ENCODE data around the gene USP14.
A peak's percentile ranks its signal among the peaks of the same experiment; 100 is the strongest.
"Not testable (repeated sequence)": the region's sequence is repeated elsewhere in the genome, so short reads cannot be mapped to it uniquely, and the experiment has no call there.

The USP14 gene

DNA sequence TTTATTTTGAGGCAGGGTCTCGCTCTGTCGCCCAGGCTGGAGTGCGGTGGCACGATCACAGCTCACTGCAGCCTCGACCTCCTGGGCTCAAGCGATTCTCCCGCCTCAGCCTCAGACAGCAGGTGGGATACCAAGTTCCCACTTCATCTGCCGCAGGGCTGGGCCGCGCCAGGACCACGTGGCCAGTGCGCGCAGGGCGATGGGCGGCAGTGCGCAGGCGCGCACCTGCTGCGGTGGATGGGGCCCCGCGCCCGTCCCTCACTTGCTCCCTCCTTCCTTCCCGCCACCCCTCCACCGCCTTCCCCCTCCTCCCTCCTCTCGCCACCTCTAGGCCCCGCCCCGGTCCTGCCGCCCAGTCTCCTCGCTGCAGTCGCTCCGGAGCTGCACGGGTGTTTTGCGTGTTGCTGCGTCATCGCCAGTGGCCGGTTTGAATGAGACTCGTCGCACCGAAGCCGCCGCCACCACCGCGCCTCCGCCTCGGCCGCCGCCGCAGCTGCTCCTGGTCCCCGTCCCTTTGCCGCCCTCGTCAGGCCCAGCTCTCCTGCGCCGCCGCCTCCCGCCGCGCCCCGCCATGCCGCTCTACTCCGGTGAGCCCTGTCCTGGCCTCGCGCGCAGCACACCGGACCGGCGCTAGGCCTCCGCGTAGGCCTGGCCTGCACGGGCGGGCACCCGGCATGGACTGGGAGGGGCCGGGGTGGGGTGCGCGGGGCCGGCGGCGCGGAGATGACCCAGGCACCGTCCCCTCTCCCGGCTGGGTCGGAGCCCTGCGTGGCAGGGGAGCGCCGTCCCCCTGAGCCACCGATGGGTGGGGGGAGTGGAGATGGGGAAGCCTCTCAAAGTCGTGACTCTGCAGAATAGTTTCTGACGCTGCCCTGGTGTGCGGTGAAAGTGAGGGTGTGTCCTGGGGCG lies at the start of gene USP14:
Gene USP14, plus strand, starts transcription at position 430 of the 909 bp plus-strand sequence. Its CDS starts 142 bp downstream, at position 572.
- peak; percentile 91 for DNase-seq (ENCODE audit: low read depth)

DNA sequence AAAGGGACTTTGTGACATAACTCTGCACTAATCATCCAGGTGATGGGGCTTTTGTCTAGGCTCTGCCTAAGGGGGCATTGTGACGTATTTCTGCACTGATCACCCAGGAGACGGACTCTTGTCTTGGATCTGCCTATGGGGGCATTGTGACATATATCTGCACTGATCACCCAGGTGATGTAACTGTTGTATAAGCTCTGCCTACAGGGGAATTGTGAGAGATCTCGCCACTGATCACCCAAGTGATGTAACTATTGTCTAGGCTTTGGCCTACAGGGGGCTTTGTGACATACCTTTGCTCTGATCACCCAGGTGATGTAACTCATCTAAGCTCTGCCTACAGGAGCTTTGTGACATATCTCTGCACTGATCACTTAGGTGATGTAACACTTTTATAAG lies 49.7 kb upstream of the USP14 start:
- not testable (repeated sequence) for DNase-seq (ENCODE audit: low read depth)

DNA sequence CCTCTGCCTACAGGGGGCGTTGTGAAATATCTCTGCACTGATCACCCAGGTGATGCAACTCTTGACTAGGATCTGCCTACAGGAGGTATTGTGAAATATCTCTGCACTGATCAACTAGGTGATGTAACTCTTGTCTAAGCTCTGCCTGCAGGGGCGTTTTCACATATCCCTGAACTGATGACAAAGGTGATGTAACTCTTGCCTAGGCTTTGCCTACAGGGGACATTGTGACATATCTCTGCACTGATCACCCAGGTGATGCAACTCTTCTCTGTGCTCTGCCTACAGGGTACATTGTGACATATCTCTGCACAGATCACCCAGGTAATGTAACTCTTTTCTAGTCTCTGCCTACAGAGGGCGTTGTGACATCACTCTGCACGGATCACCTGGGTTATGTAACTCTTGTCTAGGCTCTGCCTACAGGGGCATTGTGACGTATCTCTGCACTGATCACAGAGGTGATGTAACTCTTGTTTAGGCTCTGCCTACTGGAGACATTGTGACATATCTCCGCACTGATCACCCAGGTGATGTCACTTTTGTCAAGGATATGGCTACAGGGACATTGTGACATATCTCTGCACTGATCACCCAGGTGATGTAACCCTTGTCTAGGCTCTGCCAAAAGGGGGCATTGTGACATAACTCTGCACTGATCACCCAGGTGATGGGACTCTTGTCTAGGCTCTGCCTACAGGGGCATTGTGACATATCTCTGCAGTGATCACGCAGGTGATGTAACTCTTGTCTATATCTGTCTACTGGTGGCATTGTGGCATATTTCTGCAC lies 49.0 kb upstream of the USP14 start:
- DNase-seq (ENCODE audit: low read depth), result not testable (repeated sequence)

DNA sequence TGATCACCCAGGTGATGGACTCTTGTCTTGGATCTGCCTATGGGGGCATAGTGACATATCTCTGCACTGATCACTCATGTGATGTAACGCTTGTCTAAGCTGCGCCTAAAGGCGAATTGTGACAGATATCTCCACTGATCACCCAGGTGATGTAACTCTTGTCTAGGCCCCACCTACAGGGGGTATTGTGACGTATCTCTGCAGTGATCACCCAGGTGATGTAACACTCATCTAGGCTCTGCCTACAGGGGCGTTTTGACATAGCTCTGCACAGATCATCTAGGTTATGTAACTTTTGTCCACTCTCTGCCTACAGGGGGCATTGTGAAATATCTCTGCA lies 48.5 kb upstream of the USP14 start:
- DNase-seq (ENCODE audit: low read depth), result not testable (repeated sequence)

DNA sequence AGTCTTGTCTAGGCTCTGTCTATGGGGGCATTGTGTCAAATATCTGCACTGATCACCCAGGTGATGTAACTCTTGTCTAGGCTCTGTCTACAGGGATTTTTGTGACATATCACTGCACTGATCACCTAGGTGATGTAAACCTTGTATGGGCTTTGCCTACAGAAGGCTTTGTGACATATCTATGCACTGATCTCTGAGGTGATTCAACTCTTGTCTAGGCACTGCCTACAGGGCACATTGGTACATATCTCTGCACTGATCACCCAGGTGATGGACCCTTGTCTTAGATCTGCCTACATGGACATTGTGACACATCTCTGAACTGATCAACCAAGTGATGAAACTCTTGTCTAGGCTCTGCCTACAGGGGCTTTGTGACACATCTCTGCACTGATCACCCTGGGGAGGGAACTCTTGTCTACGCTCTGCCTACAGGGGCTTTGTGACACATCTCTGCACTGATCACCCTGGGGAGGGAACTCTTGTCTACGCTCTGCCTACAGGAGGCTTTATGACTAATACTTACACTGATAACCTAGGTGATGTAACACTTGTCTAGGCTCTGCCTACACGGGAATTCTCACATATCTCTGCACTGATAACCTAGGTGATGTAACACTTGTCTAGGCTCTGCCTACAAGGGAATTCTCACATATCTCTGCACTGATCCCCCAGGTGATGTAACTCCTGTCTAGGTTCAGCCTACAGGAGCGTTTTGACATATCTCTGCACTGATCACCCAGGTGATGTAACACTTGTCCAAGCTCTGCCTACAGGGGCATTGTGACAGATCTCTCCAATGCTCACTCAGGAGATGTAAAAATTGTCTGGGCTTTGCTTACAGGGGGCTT lies 47.8 kb upstream of the USP14 start:
- DNase-seq (ENCODE audit: low read depth), result not testable (repeated sequence)

DNA sequence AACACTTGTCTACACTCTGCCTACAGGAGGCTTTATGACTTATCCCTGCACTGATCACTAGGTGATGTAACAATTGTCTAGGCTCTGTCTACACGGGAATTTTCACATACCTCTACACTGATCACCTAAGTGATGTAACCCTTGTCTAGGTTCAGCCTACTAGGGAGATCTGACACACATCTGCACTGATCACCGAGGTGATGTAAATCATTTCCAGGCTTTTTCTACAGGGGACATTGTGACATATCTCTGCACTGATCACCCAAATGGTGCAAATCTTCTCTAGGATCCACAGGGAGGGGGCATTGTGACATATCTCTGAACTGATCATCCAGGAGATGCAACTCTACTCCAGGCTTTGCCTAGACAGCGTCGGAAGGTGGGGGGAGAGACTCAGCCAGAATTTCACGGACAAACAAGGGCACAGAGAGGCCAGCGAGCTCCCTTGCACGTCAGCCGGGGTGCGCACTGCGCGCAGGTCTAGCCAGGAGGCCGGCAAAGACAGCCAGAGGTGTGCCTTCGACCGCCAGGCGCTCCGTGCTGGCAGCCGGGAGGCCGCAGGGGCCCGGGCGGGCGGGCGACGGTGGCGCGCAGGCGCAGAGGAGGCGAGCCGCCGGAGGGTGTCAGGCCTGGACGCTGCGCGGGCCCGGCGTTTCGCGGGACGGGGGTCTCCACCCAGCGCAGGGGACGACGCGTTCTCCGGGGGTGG lies 46.9 kb upstream of the USP14 start:
- DNase-seq (ENCODE audit: low read depth), result peak; percentile 58

DNA sequence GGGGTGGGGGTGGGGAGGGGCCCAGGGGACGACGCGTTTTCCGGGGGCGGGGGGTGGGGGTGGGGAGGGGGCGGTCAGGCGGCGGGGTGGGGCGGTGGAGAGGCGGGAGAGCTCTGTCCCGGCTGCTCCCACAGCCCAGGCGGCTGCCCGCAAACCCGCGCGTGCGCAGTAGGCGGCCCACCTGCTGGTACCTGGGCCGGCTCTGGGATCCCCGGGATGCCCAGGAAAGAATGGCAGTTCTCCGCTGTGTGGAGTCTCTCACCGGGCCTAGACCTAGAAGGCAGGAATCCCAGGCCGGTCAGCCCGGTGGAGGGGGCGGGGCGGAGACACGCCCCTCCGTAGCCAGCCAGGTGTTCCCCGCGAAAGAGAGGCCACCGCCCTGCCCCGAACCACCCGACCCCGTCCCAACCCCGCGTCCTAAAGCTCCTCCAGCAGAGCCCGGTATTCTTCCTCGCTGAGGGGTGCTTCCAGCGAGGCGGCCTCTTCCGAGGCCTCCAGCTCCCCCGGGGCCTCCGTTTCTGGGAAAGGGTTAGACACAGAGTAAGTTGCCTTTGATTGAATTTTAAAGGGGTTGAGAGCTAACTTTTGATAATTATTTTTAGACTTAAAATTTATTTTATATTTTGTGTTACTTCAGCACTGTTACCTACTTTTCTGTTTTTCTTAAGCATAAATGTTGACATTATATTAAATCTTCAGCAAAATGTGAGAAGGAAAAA lies 46.2 kb upstream of the USP14 start:
- not testable (repeated sequence) for DNase-seq (ENCODE audit: low read depth)

DNA sequence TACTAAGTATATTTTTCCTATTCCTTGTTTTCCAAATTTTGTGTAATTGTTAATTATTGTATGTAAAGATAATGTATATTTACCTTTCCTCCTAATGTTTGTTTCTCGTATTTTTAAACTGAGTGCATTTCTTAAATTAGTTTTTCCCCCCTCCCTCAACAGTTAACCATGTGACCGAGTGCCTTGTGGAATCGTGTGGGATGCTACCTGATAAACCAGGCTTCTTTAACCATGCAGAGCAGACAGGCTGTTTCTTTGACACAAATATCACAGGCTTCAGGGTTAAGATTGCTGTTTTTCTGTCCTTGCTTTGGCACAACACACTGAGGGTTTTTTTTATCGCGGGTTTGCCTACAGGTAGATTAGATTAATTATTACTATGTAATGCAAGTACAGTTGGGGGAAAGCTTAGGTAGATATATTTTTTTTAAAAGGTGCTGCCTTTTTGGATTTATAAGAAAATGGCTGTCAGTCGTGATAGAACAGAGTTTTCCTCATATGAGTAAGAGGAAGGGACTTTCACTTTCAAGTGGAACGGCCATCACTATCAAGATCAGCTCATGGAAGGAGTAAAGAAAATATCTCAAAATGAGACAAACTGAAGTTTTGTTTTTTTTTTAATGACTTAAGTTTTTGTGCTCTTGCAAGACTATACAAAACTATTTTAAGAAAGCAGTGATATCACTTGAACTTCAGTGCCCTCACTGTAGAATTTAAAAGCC lies 37.7 kb upstream of the USP14 start:
- DNase-seq (ENCODE audit: low read depth), result not testable (repeated sequence)

DNA sequence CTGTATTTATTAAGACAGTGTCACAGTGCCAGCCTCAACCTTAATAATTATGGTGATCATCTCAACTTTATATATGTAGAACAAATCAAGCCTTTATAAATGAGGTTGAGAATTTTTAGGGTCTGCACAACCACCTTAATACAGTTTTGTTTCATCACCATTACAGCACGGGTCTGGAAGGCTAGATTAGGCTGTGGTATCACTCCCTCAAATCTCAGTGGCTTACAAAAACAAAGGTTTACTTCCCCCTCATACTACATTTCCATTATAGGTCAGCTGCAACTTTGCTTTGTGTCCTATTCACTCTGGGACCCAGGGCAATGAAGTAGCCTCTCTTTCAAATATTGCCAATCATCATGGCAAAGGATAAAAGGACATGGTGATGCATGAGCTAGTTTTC lies 23.3 kb upstream of the USP14 start:
- DNase-seq (ENCODE audit: low read depth), result no peak

DNA sequence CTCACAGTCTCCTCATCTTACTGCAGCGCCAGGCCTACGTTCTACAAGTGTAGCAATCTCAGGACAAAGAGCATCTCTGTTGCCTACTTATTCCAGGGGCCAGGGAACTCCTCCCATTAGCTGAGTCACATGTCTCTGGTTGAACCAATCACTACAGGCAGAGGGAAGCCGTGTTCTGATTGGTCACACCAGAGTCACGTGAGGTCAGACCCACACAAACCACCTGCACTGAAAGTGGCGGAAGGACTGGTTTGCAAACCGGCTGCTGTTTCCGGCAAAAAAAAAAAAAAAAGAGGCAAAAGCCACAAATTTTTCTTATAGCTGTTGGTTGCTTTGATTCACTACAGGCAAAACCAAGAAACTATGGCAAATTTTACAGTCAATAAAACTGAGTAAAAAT lies 21.9 kb upstream of the USP14 start:
- no peak for DNase-seq (ENCODE audit: low read depth)

DNA sequence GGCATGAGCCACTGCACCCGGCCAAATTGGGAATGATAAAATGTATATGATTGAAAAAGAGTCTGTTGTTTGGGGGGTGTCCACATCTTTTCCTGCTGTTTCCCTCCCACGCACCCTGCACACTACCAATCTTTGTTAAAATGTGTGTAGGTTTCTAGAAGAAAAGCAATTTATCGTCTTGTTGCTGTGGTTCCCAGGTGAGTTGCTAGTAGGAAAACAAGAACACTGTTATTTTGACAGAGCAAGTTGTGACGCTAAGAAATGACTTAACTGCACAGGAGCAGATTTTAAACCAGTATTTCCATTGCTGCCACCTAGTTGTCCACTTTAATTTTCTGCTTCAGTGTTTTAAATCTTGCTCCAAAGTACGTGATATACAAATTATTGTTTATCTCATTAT lies 21.0 kb upstream of the USP14 start:
- DNase-seq (ENCODE audit: low read depth), result no peak

DNA sequence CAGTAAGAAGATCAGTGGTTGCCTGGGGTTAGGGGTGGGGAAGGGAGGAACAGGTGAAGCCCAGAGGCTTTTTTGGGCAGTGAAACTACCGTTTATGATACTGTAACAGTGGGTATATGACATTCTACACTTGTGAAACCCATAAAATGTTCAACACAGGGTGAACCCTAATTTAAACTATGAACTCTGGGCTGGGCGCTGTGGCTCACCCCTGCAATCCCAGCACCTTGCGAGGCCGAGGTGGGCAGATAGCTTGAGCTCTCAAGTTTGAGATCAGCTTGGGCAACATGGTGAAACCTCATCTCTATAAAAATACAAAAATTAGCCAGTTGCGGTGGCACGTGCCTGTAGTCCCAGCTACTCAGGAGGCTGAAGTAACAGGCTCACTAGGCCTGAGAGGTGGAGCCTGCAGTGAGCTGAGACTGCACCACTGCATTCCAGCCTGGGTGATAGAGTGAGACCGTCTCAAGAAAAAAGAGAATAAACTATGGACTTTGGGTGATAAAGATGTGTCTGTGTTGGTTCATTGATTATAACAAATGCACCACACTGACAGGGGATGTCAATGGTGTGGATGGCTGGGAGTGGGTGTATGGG lies 17.6 kb upstream of the USP14 start:
- no peak for DNase-seq (ENCODE audit: low read depth)

DNA sequence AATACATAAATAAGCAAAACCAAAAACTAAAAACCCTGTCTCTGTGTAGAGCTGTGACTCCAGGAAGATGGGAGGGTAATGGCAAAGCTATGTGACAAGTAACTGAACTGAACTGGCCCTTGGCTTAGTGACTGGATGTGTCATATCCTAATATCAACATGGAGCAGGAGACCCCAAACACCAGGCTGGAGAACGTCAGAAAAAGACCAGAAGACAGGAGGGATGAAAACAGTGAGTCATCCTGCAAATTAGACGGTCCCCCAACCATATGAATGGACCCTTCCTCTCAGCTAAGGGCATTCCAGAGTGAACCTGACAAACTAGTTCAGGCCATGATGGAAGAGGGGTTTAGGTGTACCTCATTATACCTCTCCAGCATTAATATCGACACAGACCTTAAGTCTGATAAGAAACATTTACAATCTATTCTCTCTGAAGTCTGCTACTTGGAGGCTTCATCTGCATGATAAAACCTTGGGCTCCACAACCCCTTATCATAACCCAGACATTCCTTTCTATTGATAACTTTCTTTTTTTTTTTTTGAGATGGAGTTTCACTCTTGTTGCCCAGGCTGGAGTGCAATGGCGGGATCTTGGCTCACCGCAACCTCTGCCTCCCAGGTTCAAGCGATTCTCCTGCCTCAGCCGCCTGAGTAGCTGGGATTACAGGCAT lies 15.6 kb upstream of the USP14 start:
- not testable (repeated sequence) for DNase-seq (ENCODE audit: low read depth)

DNA sequence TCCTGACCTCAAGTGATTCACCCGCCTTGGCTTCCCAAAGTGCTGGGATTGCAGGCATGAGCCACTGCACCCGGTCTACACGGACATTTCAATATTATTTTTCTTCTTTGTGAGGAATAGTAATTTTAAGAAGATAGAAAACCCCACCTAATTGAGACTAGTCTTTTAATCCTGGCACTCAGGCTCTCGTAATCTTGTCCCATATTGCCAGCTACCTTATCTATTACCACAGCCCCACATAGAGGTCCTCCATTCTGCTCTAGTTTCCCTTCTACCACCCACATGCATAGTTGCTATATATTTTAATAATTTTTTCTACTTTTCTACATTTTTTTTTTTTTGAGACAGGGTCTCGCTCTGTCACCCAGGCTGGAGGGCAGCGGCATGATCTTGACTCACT lies 9.5 kb upstream of the USP14 start:
- DNase-seq (ENCODE audit: low read depth), result no peak

DNA sequence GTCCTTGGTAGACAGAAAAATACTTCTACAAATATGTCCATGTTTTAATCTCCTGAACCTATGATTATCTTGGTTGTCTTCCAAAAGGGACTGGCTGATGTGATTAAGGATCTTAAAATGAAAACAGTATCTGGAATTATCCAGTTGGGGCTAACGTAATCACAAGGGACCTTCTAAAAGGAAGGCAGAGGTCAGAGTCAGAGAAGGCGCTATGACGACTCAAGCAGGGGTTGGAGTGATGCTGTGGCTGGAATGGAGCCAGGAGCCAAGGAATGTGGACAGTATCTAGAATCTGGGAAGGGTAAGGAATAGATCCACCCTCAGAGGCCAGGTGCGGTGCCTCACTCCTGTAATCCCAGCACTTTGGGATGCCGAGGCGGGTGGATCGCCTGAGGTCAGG lies 4.2 kb upstream of the USP14 start:
- DNase-seq (ENCODE audit: low read depth), result no peak

DNA sequence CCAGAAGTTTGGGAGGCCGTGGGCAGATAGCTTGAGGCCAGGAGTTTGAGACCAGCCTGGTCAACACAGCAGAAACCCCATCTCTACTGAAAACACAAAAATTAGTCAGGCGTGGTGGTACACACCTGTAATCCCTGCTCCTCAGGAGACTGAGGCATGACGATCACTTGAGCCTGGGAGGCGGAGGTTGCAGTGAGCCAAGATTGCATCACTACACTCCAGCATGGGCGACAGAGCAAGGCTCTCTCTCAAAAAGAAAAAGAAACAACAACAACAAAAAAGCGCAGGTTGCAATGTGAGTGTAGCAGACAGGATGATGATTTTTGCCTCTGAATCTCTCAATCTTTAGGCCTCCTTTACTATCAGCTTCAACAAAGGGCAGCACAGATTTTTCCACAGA lies 2.7 kb upstream of the USP14 start:
- DNase-seq (ENCODE audit: low read depth), result no peak

DNA sequence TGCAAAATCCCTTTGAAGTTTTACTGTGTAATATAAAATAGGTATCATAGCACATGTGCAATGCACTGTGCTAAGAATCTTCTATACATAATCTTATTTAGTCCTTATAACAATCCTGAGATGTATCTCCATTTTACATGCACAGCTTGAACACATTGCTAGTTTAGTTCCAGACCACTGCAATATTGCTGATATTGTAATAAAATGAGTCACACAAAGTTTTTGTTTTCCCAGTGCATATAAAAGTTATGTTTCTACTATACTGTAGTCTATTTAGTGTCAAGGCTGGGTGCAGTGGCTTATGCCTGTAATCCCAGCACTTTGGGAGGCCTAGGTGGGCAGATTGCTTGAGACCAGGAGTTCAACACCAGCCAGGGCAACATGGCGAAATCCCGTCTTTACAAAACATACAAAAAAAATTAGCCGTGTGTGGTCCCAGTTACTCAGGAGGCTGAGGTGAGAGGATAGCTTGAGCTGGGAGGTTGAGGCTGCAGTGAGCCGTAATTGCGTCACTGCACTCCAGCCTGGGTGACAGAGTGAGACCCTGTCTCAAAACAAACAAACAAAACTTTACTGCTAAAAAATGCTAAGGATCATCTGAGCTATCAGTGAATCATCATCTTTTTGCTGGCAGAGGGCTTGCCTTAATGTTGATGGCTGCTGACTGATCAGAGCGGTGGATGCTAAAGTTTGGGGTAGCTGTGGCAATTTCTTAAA lies 1.7 kb upstream of the USP14 start:
- DNase-seq (ENCODE audit: low read depth), result no peak

DNA sequence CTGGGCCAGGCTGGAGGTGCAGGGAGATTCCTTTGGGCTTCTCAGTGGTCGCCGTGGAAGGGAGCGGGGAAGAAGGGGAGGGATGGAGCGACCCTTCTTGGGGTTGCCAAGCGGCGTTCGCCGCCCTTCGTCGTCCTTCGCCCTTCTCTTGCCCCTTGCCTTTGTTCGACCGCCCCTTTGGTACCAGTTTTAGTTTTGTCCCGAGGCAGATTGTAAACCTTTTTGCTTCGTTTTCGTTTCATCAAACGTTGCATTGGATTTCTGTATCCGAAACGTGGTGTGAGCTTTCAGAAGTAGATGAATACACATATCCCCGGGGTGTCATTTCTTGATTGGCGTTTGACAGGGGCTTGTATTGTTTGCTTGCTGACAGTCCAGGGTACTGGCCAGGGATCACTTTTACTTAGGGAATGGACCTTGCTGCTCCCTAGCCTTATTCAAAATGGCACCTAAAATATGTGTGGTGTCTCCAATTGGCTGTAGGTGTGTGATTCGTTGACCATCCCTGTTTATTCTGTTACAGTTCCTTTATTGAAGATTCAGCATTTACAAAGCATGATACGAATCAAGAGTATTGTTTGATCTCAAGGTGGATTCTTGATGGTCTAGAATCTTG lies 788 bp downstream of the USP14 start:
- no peak for DNase-seq (ENCODE audit: low read depth)
